Jurkat, Clone E6-1 (cell line): ENCODE measurements around the gene ACBD7. TPM values are rescaled to one million over a fixed set of nuclear protein-coding genes. Genes with fewer than 3 reads are reported as not detected.

ENCODE experiments used
- DNase-seq: peaks from one replicate; pipeline ENCODE4 v3.0.0-alpha.2; 2011; ENCODE audit warnings: low read depth, low spot score
- H3K4me3 ChIP-seq: 2 replicates; pipeline ENCODE4 v1.5.1; 2011; ENCODE audit warnings: mild to moderate bottlenecking, low read length, control low read depth, moderate library complexity
- polyA plus RNA-seq: library from polyadenylated mRNA; unstranded; fragments of >200 nt; gene quantifications from one replicate; pipeline ENCODE4 v1.2.1, GENCODE V29; 2012; ENCODE audit warnings: missing spikeins; ENCODE audit not compliant: insufficient read length, insufficient read depth

Gene ACBD7
- 16.0 TPM for polyA plus RNA-seq

DNA sequence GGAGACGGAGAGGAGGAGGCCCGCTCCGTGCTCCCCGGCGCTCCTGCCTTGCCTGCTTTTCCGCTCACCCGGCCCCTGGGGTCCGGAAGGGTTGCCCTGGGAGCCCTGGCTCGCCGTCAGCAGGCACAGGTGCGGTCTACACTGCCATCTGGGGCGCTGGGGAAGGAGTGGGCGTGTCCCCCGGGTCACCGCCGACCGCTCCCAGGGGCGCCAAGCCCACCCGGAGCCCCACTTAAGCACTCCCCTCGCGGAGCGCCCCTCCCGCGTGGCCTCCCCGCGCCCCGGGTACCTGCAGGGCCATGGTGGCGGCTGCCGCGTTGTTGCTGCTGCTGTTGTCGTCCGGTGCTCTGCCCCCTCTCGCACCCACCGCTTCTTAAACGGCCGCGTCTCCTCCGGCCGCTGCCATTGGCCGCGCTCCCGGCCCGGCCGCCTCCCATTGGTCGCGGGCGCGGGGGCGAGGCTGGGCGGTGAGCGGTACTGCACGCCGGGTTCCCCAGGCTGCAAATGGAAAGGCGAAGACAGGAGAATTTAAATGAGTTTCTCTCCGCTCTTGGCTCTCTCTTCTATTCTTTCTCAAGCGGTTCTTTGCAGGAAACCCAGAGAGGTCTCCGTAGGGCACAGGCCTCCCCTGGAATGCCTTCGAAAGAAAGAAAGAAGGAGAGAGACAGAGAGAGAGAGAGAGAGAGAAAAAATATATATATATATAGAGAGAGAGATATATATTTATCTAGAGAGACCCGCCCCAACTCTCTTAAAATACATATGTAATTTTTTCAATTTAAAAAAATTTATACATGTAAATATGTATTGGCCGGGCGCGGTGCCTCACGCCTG, at the start of gene ACBD7:
ACBD7 (minus strand) TSS at position 349 of the 834 bp plus-strand sequence; CDS start at position 301, 48 bp downstream.
- peak; percentile 79 for DNase-seq
- peak within 1 kb of the TSS; percentile 65 for H3K4me3 ChIP-seq

DNA sequence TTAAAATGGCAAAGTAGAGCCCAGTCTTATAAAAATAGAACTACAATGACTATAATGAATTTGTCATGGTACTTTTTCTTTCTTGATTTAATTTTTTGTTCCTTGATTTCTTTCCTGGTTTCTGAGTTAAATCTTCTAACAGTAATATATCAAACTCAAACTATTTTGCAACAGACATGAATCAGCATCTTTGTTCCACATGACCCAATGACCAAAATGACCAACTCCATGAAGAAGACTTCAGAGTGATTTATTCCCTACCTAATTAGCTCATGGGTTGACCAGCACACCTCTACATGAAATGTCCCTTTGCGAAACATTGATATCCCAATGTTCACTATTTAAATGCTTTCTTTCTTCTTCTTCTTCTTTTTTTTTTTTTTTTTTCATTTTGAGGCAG, 49.1 kb upstream of the ACBD7 start:
- H3K4me3 ChIP-seq = no peak overlapping the region
- no peak for DNase-seq

DNA sequence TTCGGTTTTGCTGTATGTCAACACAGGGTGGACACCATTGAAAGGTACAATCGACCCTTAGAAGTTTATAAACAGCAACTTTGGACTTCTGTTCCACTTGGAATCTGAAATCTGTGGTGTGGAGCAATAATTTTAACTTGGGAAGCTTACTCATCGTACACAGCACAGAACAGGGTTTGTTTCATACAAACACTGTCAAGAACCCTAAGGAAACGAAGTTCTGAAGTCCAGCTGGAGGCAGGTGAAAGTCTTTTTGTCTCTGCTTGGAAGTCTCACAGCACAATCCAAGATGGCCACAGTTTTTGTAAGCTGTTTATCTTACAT, 48.4 kb upstream of the ACBD7 start:
- H3K4me3 ChIP-seq = no peak overlapping the region
- no peak for DNase-seq

DNA sequence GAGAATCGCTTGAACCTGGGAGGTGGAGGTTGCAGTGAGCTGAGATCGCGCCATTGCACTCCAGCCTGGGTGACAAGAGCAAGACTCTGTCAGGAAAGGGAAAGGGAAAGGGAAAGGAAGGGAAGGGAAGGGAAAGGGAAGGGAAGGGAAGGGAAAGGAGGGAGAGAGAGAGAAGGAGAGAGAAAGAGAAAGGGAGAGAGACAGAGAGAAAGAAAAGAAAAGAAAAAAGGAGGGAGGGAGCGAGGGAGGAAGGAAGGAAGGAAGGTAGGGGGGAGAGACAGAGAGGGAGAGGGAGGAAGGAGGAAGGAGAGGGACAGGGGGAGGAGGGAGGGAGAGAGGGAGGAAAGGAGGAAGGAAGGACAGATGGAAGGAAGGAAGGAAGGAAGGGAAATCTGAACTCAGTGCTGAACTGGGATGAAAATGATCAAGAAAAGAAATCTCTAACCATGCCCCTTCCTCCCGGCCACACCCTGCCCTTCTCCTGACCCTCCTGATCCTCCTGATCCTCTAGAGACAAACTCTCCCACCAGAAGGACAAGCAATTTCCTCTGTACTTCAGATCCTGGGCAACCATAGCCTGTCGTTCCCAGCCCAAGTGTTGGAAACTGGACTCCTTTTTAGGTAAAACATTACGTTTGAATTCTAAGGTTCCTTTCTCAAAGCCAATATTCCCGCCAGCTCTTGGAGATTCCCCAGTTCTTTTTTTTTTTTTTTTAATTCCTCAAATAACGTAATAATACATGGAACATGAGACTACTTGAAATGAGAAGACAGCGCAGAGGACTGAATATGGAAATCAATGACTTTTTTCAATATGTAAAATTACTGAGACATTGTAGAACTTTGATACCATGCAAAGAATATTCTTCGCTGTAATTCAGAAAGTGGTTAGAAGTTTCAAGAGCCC, 47.8 kb upstream of the ACBD7 start:
- no peak for DNase-seq

DNA sequence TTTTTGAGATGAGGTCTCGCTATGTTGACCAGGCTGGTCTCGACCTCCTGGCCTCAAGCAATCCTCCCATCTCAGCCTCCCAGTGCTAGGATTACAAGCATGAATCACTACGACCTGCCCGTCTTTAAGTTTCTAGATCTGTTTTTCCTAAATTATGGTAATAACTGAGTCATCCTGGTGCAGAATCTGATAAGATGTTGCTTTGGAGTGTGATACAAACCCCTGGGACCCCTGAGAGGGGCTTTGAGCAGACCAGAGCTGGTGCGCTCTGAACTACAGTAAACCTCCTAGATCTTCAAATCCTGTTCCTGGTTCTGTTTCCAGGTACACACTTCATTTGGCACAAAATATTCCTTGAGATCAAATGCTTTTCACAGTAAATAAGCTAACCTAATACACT, 42.8 kb upstream of the ACBD7 start:
- DNase-seq = no peak
- H3K4me3 ChIP-seq = no peak overlapping the region

More for the DNA sequence above, 47.8 kb upstream of the ACBD7 start:
- no peak overlapping the region for H3K4me3 ChIP-seq

DNA sequence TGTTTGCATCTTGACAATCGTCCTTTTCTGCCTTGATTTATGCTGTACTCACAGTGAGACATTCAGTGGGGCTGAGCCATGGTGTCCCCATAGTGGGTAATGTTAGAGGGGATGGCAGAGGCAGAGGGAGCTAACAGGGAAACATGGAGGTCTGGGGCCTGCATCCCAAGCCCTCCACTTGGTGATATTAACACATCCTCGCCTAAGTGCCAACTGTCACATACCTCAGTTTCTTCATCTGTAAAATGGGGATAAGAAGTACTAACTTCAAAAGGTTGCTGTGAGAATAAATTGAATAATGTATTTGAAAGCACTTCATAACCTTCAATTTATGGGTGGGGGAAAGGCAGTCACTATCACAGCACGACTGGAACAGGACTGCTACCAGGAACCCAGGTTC, 36.3 kb upstream of the ACBD7 start:
- no peak for DNase-seq
- no peak overlapping the region for H3K4me3 ChIP-seq

DNA sequence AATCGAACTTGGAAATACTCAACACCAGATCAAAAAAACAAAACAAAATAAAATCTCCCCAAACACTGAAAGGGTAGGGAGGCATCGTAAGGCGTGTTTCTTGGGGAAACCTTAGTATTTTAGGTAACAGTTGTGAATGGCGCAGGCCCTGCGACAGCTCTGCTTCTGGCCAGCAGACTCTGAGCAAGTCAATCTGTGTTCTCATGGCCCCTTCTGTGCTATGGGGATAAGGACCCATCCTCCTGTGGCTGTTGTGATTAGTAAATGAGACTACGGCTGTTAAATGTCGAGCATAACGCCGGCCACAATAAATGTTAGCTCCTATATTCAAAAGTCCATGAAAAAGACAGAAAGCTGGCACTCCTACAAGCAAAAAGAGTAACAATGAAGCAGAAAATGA, 35.6 kb upstream of the ACBD7 start:
- DNase-seq = no peak
- no peak overlapping the region for H3K4me3 ChIP-seq

DNA sequence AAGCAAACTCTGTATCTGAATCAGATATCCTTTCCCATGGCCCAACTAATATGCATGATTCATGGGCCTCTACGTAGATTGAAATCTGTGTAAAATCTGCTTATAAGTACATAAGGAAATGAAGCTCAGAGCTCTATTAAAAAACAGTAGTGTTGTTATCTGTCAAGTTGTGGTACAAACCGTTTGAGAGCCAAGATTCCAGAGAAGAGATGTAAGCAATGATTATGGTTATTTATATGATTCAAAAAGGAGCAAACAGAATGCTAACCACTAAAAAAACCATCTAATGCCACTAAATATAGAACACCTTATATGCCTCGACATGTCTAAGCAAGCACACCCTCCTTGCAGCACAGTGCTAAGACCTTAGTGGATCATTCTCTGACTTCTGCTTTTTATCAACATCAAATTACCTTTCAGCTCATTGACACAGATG, 35.2 kb upstream of the ACBD7 start:
- no peak overlapping the region for H3K4me3 ChIP-seq
- DNase-seq = peak; percentile 28

DNA sequence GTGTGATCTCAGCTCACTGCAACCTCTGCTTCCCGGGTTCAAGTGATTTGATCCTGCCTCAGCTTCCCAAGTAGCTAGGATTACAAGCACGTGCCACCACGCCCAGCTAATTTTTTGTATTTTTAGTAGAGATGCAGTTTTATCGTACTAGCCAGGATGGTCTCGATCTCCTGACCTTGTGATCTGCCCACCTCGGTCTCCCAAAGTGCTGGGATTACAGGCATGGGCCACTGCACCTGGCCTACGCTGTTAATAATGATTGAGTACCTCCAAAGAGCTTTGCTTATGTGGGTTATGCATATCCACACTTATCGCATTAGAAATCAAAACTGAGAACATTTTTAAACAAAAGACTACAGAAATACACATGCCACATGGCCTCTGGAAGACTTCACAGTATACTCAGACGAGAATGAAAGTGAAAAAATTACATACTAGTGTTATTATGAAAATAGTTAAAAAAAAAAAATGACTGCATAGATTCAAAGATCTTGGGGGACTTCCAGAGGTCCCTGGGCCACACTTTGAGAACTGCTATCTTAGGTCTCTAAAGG, 34.0 kb upstream of the ACBD7 start:
- no peak overlapping the region for H3K4me3 ChIP-seq
- DNase-seq = no peak

DNA sequence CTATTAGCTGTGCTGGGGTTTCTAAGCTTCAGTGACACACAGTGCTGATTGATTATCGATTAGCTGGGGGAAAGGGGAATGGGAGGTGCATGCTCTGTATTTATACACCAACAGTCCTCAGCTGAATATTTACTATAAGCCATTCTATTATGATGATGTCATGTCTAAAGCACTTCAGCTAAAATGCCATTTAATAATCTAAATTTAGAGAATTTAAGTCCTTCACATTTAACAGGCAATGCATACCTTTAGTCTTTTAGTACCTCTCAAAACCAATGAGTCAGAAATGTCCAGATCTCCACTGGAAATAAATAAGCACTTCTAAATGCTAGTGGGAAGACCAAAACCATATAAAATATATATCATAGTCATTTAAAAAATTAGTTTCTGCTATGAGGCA, 33.1 kb upstream of the ACBD7 start:
- no peak for DNase-seq
- H3K4me3 ChIP-seq = no peak overlapping the region

DNA sequence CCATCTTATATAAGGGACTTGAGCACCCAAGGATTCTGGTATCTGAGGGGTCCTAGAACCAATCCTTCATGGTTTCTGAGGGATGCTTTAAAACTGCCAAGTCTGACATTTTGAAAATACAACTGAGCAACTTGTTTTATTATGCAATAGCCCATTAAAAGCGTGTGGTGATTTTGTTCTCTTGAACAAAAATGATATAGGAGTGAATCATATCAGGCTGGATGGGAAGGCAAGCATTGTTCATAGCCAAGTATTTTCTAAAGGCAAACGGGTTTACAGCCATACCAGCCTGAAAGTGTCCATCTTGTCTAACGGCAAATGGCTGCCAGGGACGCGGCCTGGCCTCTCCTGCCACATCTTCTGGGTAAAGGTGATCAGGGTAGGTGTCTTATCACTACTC, 31.9 kb upstream of the ACBD7 start:
- no peak overlapping the region for H3K4me3 ChIP-seq
- no peak for DNase-seq

DNA sequence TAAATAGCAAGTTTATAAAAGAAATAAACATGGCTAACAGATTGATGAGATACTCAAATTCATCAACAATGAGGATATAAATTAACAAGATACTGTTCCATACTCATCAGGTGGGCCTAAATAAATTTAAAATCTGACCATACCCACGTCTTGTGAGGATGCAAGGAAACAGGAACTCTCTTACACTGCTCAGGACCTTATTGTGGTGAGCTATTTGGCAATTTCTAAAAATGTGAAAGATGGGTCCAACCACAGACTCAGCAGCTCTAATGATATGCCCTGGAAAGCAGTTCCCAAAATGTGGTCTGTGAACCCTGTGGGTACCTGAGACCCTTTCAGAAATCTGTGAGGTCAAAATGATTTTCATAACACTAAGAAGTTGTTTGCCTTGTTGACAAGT, 30.0 kb upstream of the ACBD7 start:
- no peak for DNase-seq

DNA sequence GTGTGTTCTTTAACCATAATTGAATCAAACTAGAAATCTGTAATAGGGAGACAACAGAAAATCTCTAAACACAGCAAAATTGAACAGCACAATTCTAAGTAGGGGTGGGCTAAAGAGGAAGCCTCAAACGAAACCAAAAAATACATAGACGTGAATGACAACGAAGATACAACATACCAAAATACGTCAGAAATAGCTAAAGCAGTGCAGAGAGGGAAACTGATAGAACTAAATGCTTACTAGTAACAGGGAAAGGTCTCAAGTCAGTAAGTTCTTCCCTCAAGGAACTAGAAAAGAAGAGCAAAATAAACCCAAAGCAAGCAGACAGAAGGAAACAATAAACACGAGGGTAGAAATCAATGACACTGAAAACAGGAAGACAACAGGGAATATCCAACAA, 27.6 kb upstream of the ACBD7 start:
- no peak overlapping the region for H3K4me3 ChIP-seq
- no peak for DNase-seq

More for the DNA sequence above, 30.0 kb upstream of the ACBD7 start:
- no peak overlapping the region for H3K4me3 ChIP-seq

DNA sequence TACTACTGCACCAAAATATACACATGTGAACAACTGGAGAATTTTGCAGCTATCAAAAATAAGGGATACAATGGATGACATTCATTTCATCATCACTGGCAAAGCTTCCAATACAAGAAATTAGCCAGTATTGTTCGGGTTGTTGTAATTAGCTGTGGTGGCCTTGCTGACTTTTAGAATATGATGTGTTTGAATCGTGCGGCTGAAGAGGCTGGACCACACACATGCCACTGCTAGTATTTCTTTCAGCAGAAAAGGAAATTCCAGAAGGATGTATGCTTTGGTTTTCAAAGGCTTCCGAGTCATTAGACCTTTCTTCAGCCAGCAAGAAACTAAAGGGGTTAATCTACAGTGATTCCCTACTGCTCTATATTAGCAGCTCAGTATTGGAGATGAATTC, 25.2 kb upstream of the ACBD7 start:
- no peak for DNase-seq
- no peak overlapping the region for H3K4me3 ChIP-seq

DNA sequence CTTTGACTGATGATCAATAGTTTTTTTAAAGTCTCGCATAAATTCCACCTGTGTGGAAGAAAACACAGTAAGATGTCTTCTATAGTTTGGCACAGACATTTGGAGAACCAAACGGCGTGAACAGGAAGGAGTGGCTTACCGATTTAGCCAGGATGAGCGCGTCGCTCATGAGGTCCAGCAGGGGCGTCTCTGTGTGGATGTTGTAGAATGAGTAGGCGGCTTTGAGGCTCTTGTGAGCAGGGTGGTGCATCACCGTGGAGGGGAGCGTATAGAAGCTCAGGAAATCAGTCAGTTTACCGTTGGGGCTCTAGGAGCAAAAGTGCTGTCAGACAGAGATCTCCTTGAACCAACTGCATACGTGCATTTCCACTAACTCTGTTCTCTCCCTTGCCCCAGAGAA, 24.1 kb upstream of the ACBD7 start:
- H3K4me3 ChIP-seq = no peak overlapping the region
- no peak for DNase-seq

DNA sequence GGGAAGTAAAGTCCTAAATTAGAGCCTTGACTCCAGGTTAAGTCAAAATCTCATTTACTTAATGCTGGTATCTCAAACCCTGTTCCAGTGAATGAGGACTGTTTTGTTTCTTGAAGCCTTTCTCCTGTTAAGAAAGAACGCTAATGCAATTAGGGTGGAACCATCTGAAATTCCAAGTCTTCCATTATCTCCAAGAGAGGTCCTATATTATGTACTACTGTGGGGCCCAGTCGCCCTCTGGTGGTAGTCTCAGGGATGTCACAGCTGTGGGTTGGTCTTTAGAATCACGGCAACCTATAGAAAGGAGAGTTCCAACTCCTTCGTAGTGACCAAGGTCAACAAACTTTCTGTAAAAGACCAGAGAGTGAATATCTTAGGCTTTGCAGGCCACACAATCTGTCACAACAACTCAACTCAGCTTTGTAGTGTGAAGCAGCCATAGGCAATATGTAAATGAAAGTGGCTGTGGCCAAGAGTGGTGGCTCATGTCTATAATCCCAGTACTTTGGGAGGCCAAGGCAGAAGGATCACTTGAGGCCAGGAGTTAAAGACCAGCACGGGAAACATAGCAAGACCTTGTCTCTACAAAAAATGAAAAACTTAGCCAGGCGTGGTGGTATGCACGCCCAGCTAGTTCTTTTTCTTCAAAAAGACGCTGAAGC, 17.9 kb upstream of the ACBD7 start:
- no peak overlapping the region for H3K4me3 ChIP-seq
- peak; percentile 51 for DNase-seq

DNA sequence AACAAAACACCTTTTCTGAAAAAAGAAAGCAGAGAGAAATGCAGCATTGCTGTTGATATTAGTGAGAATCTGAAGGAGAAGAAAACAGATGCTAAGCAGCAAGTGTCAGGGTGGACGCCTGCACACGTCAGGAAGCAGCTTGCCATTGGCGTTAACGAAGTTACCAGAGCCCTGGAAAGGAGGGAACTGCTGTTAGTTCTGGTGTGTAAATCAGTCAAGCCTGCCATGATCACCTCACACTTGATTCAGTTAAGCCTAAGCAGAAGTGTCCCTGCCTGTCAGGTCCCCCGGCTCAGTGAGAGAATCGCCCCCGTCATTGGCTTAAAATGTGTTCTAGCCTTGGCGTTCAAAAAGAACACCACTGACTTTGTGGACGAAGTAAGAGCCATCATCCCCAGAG, 14.9 kb upstream of the ACBD7 start:
- no peak overlapping the region for H3K4me3 ChIP-seq
- no peak for DNase-seq

DNA sequence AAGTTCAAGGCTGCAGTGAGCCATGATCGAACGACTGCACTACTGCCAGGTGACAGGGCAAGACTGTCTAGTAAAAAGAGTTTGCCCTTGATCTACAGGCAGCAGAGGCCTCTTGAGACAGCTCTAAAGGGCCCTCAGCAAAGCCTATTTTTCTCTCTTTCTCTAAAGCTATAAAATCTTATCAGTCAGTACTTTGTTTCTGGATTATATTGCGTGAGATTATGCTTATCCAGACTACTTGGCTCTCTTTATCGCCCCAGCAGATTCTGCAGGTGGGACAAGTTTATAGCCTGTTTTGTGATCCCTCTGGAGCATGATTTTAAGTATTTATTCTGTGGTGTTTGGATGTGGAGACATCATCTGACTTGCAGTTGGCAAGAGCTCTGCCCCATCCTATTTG, 11.3 kb upstream of the ACBD7 start:
- DNase-seq = no peak
- H3K4me3 ChIP-seq = no peak overlapping the region

DNA sequence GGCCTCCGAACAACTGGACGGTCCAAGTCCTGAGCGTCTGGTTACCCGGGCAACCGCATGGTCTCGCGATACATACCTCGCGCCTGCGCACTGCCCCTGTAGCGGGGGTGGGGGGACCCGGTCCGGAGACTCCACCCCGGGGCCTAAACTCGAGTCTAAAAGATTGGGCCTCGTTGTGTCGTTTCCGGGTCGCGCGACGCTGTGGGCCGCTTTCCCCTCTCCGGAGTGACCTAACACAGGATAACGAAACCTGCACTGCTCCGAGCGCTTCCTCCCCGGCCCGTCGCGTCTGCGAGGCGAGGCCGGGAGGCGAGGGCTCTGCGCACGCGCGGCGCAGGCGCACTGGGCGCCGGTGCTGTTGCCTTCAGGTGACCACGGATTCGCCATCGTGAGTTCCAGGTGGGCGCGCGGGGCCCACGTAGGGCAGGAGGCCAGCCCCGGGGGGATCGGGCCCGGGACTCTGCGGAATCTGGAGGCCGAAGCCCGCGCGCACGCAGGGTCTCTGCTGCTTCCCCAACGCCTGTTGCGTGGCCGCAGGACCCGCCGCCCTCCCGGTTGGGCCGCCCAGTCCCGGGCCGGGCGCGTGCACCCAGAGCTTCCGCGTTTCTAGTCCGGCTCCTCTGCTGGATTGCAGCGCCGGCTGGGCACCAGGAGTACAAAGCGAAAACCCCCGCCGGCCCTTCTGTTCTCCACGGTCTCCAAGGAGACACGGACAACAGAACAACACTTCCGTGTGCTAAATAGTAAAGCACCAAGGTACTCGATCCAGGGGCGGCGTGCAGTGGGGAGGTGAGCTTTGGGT, 8.6 kb upstream of the ACBD7 start, which contains the start of gene RPP38:
RPP38 (plus strand) TSS at position 345 of the 802 bp plus-strand sequence. CDS start 5,960 bp downstream, outside the sequence.
- DNase-seq = peak; percentile 89
- peak within 1 kb of the TSS; percentile 93 for H3K4me3 ChIP-seq
